NOMO-1 (cell line): ENCODE measurements around the gene SIT1.

ENCODE experiments used
- DNase-seq, 2 experiments: peaks; one replicate each; lab custom pipeline; 2025; ENCODE audit not compliant: unreplicated experiment in 2 of 2; lab: John Stamatoyannopoulos, UW

The SIT1 gene

DNA sequence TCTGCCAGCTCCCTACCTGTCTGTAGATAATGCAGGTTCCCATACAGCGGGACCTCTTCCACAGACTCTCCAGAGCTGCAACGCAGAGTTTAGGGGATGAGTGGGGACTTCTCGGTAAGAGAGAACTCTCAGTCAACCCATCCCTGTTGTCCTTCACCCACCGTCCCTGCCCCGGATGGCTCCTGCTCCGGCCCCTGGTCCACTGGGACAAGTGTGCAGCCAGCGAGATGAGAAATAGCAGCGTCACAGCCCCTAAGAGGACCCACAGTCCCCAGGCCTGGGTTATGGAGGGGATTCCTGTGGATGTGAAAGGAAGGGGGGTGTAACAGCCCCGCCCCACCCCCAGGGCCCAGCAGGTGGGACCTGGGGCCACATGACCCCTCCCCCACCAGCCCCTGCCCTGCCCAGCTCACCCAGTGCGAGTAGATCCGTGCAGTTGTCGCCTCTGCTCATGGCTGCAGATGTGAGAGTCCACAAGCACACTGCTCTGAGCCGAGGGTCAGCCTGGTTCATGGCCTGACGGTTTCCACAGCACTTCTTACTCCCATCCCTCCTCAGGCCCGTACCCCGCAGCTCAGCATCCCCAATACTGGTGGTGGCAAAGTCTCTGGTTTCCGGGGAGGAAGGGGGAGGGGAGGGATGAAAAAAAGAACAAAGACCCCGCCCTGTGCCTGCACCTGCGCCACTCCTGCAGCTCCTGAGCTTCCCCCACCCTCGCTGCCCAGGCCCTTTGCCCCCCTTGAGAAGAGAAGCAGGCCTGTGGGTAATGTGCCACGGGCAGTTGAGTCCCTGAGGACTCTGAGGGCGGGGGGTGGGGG, at the start of gene SIT1:
Gene SIT1, minus strand, starts transcription at position 591 of the 818 bp plus-strand sequence. Its CDS starts 78 bp downstream, at position 513.
- DNase-seq = no peak

- DNase-seq = no peak
Measured at GRCh38 chr9:35700031-35700430, 49.3 kb upstream of the SIT1 start.

DNA sequence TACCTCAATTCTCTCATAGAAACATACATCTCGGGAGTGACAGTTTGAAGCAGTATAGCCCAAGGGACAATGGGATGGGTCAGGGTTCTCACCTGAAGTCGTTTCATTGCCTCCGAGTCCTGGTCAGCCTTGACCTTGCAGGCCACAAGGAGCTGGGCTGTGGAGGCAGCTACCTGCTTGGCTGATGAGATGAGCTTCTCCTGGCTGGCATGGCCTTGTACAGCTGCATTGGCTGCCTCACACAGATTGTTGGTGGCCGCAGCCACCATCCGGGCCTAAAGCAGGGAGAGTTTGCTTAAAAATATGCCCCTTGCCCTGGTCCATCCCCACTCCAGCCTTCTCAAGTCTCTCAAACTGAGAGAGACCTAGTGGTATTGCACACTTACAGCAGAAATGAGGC, 47.5 kb upstream of the SIT1 start:
- DNase-seq = no peak

DNA sequence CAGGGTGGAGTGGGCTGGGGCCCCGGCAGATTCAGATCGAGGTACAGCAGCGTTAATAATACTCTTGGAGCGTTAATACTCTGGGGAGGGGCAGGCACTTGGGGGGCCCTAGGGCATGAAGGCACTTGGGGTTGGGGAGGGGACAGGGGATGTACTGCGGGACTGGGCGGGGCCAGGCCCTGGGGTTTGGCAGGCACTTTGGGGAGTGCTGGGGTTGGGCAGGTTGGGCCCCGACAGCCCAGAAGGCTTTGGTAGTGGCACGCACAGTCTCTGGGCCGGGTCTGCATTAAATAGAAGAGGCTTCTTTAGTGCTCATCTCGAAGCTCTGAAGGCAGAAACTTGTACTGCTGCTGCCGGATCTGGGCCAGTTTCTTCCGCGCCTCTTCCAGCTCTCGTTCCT, 46.8 kb upstream of the SIT1 start:
- DNase-seq = no peak

- DNase-seq = peak; percentile 24 to 36
Measured at GRCh38 chr9:35696520-35697215, 45.9 kb upstream of the SIT1 start.

DNA sequence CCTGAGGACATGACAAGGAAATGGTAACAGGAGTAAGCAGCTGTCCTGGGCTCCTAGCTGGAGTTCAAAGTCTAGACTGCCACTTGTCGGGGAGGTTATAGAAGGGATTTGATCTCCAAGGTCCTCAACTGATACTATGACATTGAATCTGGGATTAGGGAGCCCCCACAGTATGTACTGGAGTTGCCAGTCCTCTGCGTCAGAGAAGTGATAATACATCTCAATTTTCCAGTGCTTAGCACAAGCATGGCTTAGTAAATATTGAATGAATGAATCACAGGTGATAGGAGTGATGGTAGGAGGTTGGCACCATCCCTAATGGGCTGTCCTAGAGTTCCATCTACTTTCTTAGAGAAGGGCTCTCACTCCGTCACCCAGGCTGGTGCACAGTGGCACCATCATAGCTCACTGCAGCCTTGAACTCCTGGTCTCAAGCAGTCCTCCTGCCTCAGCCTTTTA, 45.2 kb upstream of the SIT1 start:
- no peak for DNase-seq

DNA sequence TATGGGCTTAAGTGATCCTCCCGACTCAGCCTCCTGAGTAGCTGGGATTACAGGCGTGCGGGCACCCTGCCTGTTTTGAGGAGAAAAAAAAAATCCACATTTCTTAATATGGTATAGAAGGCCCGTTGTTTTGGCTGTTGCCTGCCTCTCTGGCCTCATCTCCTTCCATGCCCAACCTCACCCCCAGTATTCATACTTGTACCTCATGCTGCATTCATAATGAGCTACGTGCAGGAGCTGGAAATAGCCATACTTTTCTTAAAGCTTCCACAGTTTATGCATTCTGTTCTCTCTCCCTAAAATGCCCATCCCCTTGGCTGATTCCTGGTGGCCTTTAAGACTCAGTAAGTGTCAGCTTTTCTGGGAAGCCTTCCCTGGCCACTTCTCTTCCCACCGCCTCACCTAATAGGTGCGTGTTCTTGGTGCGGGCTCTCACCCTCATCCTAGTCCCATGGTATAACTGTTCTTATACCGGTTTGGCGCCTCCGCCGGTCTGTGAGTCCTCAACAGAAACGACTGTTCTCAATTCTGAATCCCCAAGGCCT, 41.1 kb upstream of the SIT1 start:
- DNase-seq = no peak

DNA sequence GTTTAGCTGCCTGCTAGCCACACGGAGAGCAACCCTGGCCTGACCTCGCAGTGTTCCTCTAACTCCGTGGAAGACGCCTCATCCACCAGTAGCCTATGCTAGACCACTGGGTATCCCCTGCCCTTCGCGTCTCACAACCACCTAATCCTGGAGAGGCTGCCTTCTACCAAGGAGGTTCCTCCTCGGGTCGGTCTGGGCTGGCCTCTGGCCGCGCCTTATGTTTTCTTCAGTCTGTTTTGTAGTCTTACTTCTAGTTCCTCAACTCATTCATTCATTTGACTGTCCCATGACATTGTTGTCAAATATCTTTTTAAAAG, 40.6 kb upstream of the SIT1 start:
- peak; percentile 45 to 47 for DNase-seq

DNA sequence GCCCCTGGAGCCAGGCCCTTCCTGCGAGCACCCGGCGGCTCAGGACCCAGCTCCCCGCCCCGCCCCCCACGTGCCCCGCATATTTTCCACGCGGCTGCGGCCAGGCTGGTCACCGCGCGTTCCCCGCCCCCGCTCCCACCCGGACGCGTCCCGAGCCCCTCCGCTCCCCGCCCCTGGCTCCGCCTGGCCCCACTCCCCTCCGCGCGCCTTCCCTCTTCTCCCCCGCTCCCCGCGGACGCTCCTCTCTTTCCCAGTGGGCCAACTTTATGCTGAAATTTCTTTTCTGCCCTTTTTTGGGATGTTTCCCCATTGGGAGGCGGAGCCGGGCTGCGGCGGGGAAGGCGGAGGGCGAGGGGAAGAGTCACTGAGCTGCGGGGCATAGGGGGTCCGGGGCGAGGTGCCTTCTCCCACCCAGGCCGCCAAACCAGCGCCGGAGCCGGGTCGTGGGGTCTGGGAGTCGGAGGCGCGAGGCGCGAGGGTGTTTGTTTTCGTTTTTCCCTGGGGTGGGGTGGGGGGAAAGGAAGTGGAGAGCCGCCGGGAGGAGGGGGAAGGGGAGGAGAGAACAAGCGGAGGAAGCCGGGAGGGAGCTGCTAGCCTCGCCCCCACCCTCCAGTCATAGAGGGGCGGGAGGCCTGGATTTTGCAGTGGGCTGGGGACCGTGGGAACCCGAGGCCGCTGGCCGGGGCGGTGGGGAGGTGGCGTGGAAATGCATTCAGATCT, 40.0 kb upstream of the SIT1 start:
- peak; percentile 34 to 47 for DNase-seq

GRCh38 chr9:35690294-35690613, 39.5 kb upstream of the SIT1 start:
- no peak for DNase-seq

- no peak for DNase-seq
Measured at GRCh38 chr9:35689542-35690293, 39.0 kb upstream of the SIT1 start, which contains the start of gene TPM2. Gene TPM2 (minus strand): TSS chr9:35689925. CDS start chr9:35689817, 108 bp downstream.

- DNase-seq = peak; percentile 9 to 17
Measured at GRCh38 chr9:35688558-35689541, 38.1 kb upstream of the SIT1 start.

- no peak for DNase-seq
Measured at GRCh38 chr9:35687972-35688557, 37.3 kb upstream of the SIT1 start.

DNA sequence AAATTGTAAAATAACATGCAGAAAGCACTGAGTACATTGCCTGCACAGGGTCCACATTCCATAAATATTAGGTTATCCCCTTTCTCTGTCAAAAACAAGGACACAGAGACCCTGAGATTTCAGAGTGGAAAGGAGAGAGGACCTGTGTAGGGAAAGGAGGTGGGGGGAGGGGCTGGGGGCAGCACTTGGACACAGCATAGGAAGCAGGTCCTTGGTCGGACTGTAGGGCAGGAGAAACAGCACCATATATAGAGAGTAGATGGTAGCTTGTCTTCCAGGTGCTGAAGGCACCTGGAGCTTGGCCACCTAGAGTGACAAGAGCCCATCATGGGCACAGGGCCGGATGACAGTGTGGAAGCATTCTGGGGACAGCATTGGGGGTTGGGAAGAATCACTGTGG, 36.6 kb upstream of the SIT1 start:
- no peak for DNase-seq

DNA sequence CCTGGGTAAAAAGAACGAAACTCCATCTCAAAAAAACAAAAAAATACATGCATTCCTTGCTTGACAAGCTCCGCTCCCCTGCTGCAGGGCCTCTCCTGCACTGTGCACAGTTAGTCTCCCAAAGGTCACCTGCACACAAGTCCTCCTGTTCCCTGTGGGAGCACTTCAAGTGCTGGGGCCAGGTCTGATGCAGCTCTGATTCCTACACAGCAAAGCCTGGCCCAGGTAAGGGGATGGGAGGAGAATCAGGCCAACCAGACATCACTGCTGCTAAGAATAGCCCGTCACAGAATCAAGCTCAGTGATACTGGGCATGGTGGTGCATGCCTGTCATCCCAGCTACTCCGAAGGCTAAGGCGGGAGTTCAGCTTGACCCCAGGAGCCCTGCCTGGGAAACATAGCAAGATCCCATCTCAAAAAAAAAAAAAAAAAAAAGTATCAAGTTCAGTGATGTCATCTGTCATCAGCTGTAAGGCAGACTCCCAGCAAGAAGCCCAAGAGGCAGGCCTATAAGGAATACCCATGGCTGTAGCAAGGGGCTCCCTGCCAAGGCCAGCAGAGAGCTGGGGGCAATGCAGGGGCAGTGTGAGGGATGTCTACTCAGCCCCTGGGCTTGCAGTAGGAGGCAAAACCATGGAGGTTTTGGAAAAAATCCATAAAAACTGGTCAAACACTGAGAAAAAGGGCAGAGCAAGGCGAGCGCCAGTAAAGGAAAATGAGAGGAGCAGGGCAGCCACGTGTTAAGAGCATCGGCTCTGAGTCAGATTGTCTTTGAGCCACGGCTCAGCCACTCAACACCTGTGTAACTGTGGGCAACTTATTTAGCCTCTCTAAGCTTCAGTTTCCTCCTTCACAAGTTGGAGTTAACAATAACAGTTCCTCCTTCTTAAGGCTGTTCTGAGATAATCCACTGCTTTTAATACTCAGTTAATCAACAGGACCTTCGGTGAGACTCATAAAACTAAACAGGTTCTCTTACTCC, 35.8 kb upstream of the SIT1 start:
- no peak for DNase-seq

GRCh38 chr9:35685506-35685905, 34.8 kb upstream of the SIT1 start:
- no peak for DNase-seq

DNA sequence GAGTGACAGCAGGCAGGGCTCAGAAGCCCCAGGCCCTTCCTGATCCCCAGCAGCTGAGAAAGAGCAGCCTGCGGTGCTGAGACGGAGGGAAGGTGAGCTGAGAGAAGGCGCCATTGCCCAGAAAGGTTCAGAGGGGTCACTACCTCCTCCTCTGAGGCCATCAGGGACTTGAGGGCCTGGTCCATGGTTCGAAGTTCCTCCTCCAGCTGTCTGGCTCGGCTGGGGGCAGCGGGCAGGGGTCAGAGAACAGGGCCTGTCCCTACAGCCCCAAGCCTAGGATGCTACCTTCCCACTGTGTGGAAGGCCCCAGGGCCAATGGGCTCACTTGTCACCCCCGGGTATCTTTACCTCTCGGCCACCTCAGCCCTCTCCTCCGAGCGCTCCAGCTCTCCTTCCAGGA, 34.2 kb upstream of the SIT1 start:
- no peak for DNase-seq

GRCh38 chr9:35683323-35683722, 32.6 kb upstream of the SIT1 start:
- DNase-seq = no peak
